HEK293T (cell line): ENCODE results near the gene FAM180A.

Source experiments
- CTCF ChIA-PET: fragments of 350-600 bp; formaldehyde crosslinking; extraction: SDS; loops from one replicate; lab custom pipeline; 2021; ENCODE audit warnings: antibody characterized with exemption, inconsistent platforms; lab: Yijun Ruan, JAX
- POLR2A ChIA-PET: fragments of 350-600 bp; formaldehyde crosslinking; extraction: SDS; loops from one replicate; lab custom pipeline; 2020; ENCODE audit warnings: antibody characterized with exemption, inconsistent platforms; lab: Yijun Ruan, JAX
- DNase-seq: peaks from one replicate; pipeline ENCODE4 v3.0.0; 2012; ENCODE audit warnings: mixed read lengths; ENCODE audit errors: extremely low spot score
- ARNT ChIP-seq: fragments of 450-650 bp; IDR thresholded peaks from 2 replicates; pipeline ENCODE4 v1.6.1; 2017; ENCODE audit warnings: mild to moderate bottlenecking
- BHLHE40 ChIP-seq: fragments of 450-650 bp; IDR thresholded peaks from 2 replicates; pipeline ENCODE4 v1.6.1; 2016; ENCODE audit warnings: mild to moderate bottlenecking, moderate library complexity, borderline replicate concordance
- CTBP1 ChIP-seq: fragments of 450-650 bp; IDR thresholded peaks from 2 replicates; pipeline ENCODE4 v1.6.1; 2016; ENCODE audit warnings: borderline replicate concordance
- ELF4 ChIP-seq: fragments of 450-650 bp; IDR thresholded peaks from 2 replicates; pipeline ENCODE4 v1.6.1; 2017; ENCODE audit warnings: antibody characterized with exemption
- FOXA1 ChIP-seq: fragments of 450-650 bp; IDR thresholded peaks from 2 replicates; pipeline ENCODE4 v1.6.1; 2016; ENCODE audit warnings: mild to moderate bottlenecking
- FOXK2 ChIP-seq: fragments of 450-650 bp; IDR thresholded peaks from 2 replicates; pipeline ENCODE4 v1.6.1; 2016; ENCODE audit warnings: mild to moderate bottlenecking
- FOXM1 ChIP-seq: fragments of 450-650 bp; IDR thresholded peaks from 2 replicates; pipeline ENCODE4 v1.6.1; 2017; ENCODE audit warnings: mild to moderate bottlenecking, borderline replicate concordance
- HDGF ChIP-seq: fragments of 450-650 bp; IDR thresholded peaks from 2 replicates; pipeline ENCODE4 v1.6.1; 2017; ENCODE audit warnings: antibody characterized with exemption, borderline replicate concordance
- L3MBTL2 ChIP-seq: fragments of 450-650 bp; conservative IDR thresholded peaks from 2 replicates; pipeline ENCODE4 v1.6.1; 2016; ENCODE audit warnings: mild to moderate bottlenecking
- LEF1 ChIP-seq: fragments of 450-650 bp; IDR thresholded peaks from 2 replicates; pipeline ENCODE4 v1.6.1; 2017; ENCODE audit warnings: mild to moderate bottlenecking, borderline replicate concordance
- NFRKB ChIP-seq: fragments of 450-650 bp; IDR thresholded peaks from 2 replicates; pipeline ENCODE4 v1.6.1; 2016; ENCODE audit warnings: mild to moderate bottlenecking, moderate library complexity
- SP1 ChIP-seq: fragments of 450-650 bp; IDR thresholded peaks from 2 replicates; pipeline ENCODE4 v1.6.1; 2017
- SUZ12 ChIP-seq: fragments of 450-650 bp; IDR thresholded peaks from 2 replicates; pipeline ENCODE4 v1.6.1; 2016; ENCODE audit warnings: mild to moderate bottlenecking
- TARDBP ChIP-seq: fragments of 450-650 bp; IDR thresholded peaks from 2 replicates; pipeline ENCODE4 v1.6.1; 2016
- ZNF384 ChIP-seq: fragments of 450-650 bp; IDR thresholded peaks from 2 replicates; pipeline ENCODE4 v1.6.1; 2016
- TF ChIP-seq, protein P1 (sequence below): fragments of 450-650 bp; IDR thresholded peaks from 2 replicates; pipeline ENCODE4 v1.6.1; 2016

Gene FAM180A

DNA sequence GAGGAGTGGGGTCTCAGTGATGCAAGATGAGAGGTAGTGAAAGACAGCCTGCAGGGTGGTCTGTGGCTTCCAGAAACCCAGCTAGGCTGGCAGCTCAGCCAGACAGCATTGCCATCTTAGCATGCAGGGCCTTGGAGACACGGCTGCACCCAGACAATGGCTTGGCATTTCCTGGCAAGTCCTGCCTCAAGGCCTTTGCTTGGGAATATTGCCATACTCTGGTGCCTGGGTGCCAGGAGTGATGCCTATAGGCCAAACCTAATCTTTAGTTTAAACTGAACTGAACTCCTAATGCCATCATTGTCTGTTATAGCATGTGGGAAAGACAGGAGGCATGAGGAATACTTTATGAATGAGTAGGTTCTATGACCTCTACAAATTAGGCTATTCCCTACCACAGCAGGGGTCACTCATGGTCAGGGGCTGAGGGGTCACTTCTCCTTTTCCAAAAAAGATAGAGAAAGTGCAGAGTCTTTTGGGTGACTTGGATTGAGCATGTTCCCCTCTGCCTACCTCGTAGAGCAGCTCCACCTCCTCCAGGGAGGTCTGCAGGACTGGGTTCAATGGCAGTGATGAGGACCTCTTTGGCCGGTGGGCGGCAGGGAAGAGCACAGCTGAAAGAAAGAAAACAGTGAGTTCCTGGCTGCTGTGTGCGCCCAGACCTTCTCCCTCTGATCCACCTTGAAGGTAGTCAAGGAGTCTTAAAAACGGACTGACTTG is 11.9 kb downstream of the FAM180A start:
- no peak for DNase-seq
- CTCF ChIA-PET: no interaction called here
- no peak for TF ChIP-seq ARNT
- TF ChIP-seq FOXM1: no peak
- TF ChIP-seq ELF4: no peak
- no peak for TF ChIP-seq NFRKB
- TF ChIP-seq L3MBTL2: no peak
- TF ChIP-seq HDGF: no peak
- TF ChIP-seq, protein P1, sequence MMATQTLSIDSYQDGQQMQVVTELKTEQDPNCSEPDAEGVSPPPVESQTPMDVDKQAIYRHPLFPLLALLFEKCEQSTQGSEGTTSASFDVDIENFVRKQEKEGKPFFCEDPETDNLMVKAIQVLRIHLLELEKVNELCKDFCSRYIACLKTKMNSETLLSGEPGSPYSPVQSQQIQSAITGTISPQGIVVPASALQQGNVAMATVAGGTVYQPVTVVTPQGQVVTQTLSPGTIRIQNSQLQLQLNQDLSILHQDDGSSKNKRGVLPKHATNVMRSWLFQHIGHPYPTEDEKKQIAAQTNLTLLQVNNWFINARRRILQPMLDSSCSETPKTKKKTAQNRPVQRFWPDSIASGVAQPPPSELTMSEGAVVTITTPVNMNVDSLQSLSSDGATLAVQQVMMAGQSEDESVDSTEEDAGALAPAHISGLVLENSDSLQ: no peak
- TF ChIP-seq TARDBP: no peak
- no peak for TF ChIP-seq FOXA1
- no peak for TF ChIP-seq LEF1
- no peak for TF ChIP-seq CTBP1
- TF ChIP-seq BHLHE40: no peak
- no peak for TF ChIP-seq ZNF384
- TF ChIP-seq FOXK2: no peak
- TF ChIP-seq SUZ12: no peak
- TF ChIP-seq SP1: no peak

DNA sequence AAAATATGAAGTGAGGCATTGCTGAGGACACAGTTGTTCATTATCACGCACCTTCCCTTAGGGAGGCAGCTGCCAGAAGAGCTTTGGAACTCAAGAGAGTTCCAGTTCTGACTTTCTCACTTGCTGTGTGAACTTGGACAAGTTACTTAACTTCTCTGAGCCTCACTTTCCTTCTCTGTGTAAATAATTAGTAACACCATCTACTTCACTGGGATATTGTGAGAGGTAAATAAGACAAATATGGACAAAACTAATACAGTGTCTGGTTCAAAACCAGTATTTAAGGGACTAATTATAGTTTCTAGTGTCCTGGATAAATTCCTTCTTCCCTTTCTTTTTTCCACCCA is 14.3 kb downstream of the FAM180A start:
- CTCF ChIA-PET: no interaction called here
- POLR2A ChIA-PET: no interaction called here
- DNase-seq: no peak
- TF ChIP-seq, protein P1: no peak
- TF ChIP-seq LEF1 (no peak), ARNT (no peak), BHLHE40 (no peak), FOXK2 (no peak), L3MBTL2 (no peak), SP1 (no peak), CTBP1 (no peak), TARDBP (no peak), FOXM1 (no peak), SUZ12 (no peak), ZNF384 (no peak), FOXA1 (no peak), HDGF (no peak), ELF4 (no peak), NFRKB (no peak)

More for the DNA sequence above, 11.9 kb downstream of the FAM180A start:
- POLR2A ChIA-PET: no interaction called here

DNA sequence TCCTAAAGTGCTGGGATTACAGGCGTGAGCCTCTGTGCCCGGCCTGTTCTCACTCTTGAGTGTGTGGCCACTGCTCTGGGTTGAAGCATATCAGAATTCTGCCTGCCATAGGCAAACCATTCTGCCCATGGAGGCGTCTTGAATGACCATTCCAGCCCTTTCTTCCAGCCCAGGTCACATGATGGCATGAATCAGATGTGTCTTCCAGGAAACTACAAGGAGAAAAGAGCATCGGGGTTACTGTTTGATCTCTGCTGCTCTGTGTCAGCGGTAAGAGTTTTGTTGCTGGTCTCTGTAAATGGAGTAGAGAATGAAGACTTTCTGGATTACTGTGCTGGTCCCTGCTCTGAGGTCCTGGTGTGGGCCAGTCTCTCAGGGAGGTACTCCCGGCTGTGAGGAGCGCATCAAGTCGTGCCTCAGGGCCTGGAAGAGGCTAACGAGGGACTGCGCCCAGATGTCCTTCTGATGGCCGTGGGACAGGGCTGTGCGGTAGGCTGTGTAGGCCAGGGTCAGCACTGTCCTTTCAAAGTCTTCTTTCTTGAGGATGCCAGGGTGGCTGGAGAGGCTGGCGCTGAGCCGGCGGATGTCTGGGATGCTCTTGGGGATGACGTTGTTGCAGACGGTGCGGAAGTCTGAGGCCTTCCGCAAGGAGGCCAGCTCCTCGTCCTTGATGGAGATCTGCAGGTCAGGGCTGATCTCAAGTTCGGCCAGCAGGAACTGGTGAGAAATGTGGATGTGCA is 14.8 kb downstream of the FAM180A start:
- no peak for DNase-seq
- POLR2A ChIA-PET: no interaction called here
- TF ChIP-seq FOXM1 (no peak), CTBP1 (no peak), ELF4 (no peak), NFRKB (no peak), LEF1 (no peak), FOXA1 (no peak), ARNT (no peak), L3MBTL2 (no peak), HDGF (no peak), BHLHE40 (no peak), FOXK2 (no peak), SP1 (no peak), ZNF384 (no peak), TARDBP (no peak), SUZ12 (no peak)
- TF ChIP-seq, protein P1: no peak
- CTCF ChIA-PET: interaction anchor here (1.5 kb wide), 1 partner anchor 23 kb away, joined by 7 read pairs; no protein-coding TSS in a partner anchor

DNA sequence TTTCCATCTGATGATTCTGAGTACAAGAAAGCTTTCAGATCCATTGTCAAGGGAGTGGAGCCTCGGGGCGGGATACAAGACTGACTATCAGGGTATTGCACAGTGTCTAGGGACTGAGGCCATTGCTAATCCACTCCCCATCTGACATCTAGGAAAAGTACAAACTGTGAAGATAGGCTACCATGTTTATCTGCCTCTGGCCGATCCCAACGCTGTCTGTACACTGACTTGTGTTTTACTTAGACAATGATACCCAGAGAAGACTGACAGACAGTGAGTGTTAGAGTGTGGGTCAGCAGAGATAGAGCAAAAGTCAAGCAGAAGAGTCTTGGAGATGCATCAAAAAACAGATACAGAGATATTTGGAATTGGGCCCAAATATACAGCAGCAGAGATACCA is 17.5 kb downstream of the FAM180A start:
- ChIA-PET POLR2A (interaction anchor here (1.1 kb wide), 1 partner anchor 9 kb away, joined by 3 read pairs; no protein-coding TSS in a partner anchor), CTCF (interaction anchor here (0.8 kb wide), 1 partner anchor 27 kb away, joined by 3 read pairs; no protein-coding TSS in a partner anchor)
- TF ChIP-seq ARNT (no peak), LEF1 (no peak), CTBP1 (no peak), SUZ12 (no peak), HDGF (no peak), L3MBTL2 (no peak), BHLHE40 (no peak), SP1 (no peak), FOXK2 (no peak), FOXA1 (no peak)
- TF ChIP-seq, protein P1: no peak
- DNase-seq: no peak

DNA sequence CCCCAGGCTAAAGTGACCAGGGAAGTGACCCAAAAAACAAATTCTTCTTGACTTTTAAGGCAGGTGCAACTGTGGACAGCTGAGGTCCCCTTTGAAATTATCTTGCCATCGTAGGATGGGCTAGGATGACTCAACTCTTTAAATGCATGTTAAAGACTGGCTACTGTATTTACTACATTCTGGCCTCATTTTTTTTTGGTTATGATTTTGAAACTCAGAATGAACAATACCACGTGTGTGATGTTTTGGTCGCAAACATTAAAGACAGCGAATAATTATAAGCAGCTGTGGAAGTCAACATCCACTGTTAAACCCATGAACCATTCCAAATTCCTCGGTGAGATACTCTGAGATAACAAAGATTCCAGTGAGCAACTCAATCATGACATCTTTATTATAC is 19.4 kb downstream of the FAM180A start:
- TF ChIP-seq ELF4 (no peak), TARDBP (no peak), SUZ12 (no peak), HDGF (no peak), LEF1 (no peak), L3MBTL2 (no peak), FOXM1 (no peak)
- TF ChIP-seq, protein P1: no peak
- CTCF ChIA-PET: interaction anchor here (1.7 to 1.9 kb wide), 2 partner anchors 13 to 18 kb away, joined by 5 to 12 read pairs; no protein-coding TSS in a partner anchor
- POLR2A ChIA-PET: interaction anchor here (1.2 to 1.7 kb wide), 6 partner anchors 10 to 69 kb away, joined by 3 to 17 read pairs (median 7); no protein-coding TSS in a partner anchor
- no peak for DNase-seq
